GM12864 (cell line): ENCODE data around the gene SFT2D2.
A peak's percentile ranks its signal among the peaks of the same experiment; 100 is the strongest.
"Not testable (repeated sequence)": the region's sequence is repeated elsewhere in the genome, so short reads cannot be mapped to it uniquely, and the experiment has no call there.

Experiments used
- DNase-seq: peaks from one replicate; pipeline ENCODE4 v3.0.0-alpha.2; 2011; ENCODE audit warnings: low read depth
- H3K4me3 ChIP-seq: 2 replicates; pipeline ENCODE4 v1.5.1; 2011; ENCODE audit warnings: mild to moderate bottlenecking, low read depth, low read length, control low read depth
- CTCF ChIP-seq: IDR thresholded peaks from 2 replicates; pipeline ENCODE4 v1.5.1; 2011; ENCODE audit warnings: low read depth, mild to moderate bottlenecking, moderate library complexity, low read length, control low read depth, inconsistent platforms; ENCODE audit errors: missing control alignments

The SFT2D2 gene

GRCh38 chr1:168225476-168226190 is at the start of gene SFT2D2:
TSS of gene SFT2D2 (plus strand) at chr1:168226004. CDS start at chr1:168226080, 76 bp downstream.
- DNase-seq: peak; percentile 49
- TF ChIP-seq CTCF: no peak
- peak within 1 kb of the TSS; percentile 95 for H3K4me3 ChIP-seq

DNA sequence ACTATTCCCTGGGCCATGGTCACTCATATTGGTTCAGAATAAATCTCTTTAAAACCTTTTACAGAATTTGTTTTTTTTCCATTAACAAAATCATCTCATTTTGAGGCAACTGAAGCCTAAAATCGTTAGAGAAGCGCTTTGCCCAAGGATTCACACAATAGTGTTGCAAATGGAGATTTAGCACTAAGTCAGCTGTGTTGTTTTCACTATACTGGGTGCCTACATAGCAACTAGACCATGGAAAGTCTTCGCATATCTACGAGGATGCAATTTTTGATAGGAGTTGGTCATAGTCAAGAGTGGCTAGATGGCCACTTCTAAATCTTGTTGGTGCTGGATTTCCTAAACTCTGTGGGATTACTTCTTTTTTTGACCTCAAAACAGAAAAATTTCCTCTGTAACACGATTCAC is 47.6 kb upstream of the SFT2D2 start:
- TF ChIP-seq CTCF: no peak
- no peak for DNase-seq
- peak overlapping the region; percentile 86 for H3K4me3 ChIP-seq

- H3K4me3 ChIP-seq: peak within 1 kb of the TSS; percentile 86
- DNase-seq: peak; percentile 93
- peak; percentile 50 for TF ChIP-seq CTCF
Observed at GRCh38 chr1:168178638-168179437, 47.0 kb upstream of the SFT2D2 start, which contains the start of gene TIPRL. TSS of gene TIPRL (plus strand) at chr1:168178962. CDS start at chr1:168179078, 116 bp downstream.

DNA sequence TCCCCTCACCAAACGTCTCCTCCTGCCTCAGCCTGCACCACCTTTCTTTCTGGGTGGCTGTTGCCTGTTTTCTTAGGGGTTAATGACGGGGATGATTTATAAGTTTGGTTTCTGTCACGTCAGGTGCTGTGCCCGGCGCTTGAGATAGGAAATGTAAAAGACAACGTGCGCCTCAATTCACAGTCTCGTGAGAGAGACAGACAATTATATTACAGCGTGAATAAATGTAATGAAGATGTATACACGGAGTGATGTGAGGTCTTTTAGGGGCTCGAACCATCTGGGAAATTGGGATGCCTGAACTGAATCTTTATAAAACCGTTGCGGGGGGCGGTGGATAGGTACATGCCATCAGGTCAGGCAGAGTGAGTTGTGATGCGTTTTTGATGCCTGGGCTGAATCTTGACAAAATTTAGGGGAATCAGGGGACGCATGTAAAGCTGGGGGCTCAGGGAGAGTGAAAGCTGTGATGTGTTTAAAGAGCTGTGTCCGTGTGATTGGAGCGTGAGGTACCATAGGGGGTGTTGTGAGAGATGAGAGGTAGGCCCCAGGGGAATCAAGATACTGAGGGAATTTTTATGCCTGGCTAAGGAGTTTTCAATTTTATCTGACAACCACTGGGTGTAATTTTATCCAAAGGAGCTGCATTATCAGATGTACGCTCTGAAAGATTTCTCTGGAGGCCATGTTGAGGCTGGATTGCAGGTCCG is 46.2 kb upstream of the SFT2D2 start:
- H3K4me3 ChIP-seq: peak overlapping the region; percentile 86
- no peak for DNase-seq
- TF ChIP-seq CTCF: no peak

DNA sequence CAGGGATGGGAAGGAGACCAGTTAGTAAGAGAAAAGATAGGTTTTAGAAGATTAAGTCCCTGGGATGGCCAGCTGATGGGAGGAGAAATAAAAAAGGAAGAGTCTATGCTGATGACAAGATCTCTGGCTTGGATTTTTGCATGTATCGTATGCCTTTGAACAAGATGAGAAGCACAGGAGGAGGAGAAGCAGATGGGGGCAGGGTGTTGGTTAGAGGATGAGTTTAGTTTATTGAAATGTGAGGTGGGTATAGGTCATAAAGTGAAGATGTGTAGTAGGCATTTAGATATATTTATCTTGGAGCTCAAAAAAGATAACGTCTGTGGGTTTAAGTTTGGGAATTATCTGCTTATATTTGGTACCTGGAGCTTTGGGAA is 45.7 kb upstream of the SFT2D2 start:
- no peak for DNase-seq
- peak overlapping the region; percentile 86 for H3K4me3 ChIP-seq
- no peak for TF ChIP-seq CTCF

- DNase-seq, H3K4me3 ChIP-seq: not testable (repeated sequence)
Observed at GRCh38 chr1:168181063-168181720, 44.6 kb upstream of the SFT2D2 start.
